Measurements from ENCODE around the gene IRS1.

GRCh38 chr2:226783885-226784284 is 15.7 kb downstream of the IRS1 start:
- TF ChIP-seq CTCF (IDR thresholded peaks at IDR 0.05) (no peak), GATA2 (CRISPR knock-in tag; IDR thresholded peaks at IDR 0.05) (no peak), TCF12 (IDR thresholded peaks at IDR 0.05) (no peak), ZBTB33 (IDR thresholded peaks at IDR 0.05; ENCODE audit: borderline replicate concordance, low read depth) (no peak), POLR2AphosphoS5 (IDR thresholded peaks at IDR 0.05; ENCODE audit: low read depth, low read length) (no peak), REST (IDR thresholded peaks at IDR 0.05; ENCODE audit: low read depth, low read length) (no peak), JUND (IDR thresholded peaks at IDR 0.05) (no peak), FOXM1 (IDR thresholded peaks at IDR 0.05; ENCODE audit: low read depth) (no peak)
